Ureter (tissue), 1 donor: ENCODE measurements around the gene MGAT5. TPM values are rescaled to one million over a fixed set of nuclear protein-coding genes. Genes with fewer than 3 reads are reported as not detected.

ENCODE experiments used
- DNase-seq: peaks from one replicate; pipeline ENCODE4 v3.0.0-alpha.2; 2020; ENCODE audit warnings: low spot score
- total RNA-seq: library from RNA; stranded (reverse); gene quantifications from one replicate; pipeline ENCODE4 v1.2.4, GENCODE V29; 2023
- donor health status: DM: yes; HTN: yes; CAD: no.

Gene MGAT5
- total RNA-seq, 1 donor from 2014 or later: 56.3 TPM

DNA sequence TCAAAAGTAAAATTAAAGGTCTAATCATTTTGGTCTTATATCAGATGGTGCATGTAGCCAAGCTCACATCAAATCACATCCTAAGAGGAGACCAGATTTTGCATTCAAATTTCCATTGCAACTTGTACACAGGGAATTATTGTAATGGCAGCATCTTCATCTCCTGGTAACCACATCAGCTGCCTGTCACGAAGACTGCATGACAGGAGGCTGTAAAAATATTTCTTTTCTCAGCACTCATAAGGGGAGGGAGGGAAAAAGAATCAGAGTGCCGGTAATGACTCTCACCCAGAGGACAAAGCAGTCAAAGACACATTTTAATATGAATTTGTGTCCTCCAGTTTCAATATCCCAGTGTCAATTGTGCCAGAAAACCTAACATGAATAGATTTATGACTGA, 248.2 kb downstream of the MGAT5 start:
- no peak for DNase-seq
